Panc1 (cell line): ENCODE results near the gene HOXA13. TPM values are rescaled to one million over a fixed set of nuclear protein-coding genes. Genes with fewer than 3 reads are reported as not detected.

Experiments
- ATAC-seq: fragments of 200-7000 bp; cut with Tn5 transposase; 2 replicates; pipeline ENCODE4 v1.9.1; 2020; ENCODE audit warnings: mild to moderate bottlenecking, moderate library complexity
- BruUV-seq: library from RNA; stranded (reverse); fragments of 400-500 nt; replicated peaks from 2 replicates; lab custom pipeline; 2021; lab: Mats Ljungman, UMichigan
- CTCF ChIA-PET: fragments of 300-600 bp; sonication (Branson Sonifier 250); formaldehyde crosslinking; loops from one replicate; lab custom pipeline; 2022; ENCODE audit warnings: antibody characterized with exemption; lab: Charles Lee
- POLR2A ChIA-PET: fragments of 300-600 bp; sonication (Branson Sonifier 250); formaldehyde crosslinking; loops from one replicate; lab custom pipeline; 2022; ENCODE audit warnings: antibody characterized with exemption; lab: Charles Lee
- DNase-seq: peaks from one replicate; pipeline ENCODE4 v3.0.0-alpha.2; 2010; ENCODE audit warnings: low read depth, low spot score
- H3K27ac ChIP-seq: 2 replicates; pipeline ENCODE4 v1.5.1; 2011; ENCODE audit warnings: mild to moderate bottlenecking, low read length, inconsistent platforms
- H3K27me3 ChIP-seq: fragments of 200-500 bp; sonication (Bioruptor generic); 2 replicates; pipeline ENCODE4 v1.6.0; 2014; ENCODE audit warnings: low read length, inconsistent platforms; ENCODE audit not compliant: control insufficient read depth, insufficient read depth
- H3K36me3 ChIP-seq: fragments of 200-500 bp; sonication (Bioruptor generic); 2 replicates; pipeline ENCODE4 v1.5.1; 2014; ENCODE audit warnings: inconsistent platforms, mild to moderate bottlenecking, low read length, moderate library complexity; ENCODE audit not compliant: control insufficient read depth, insufficient read depth
- H3K4me1 ChIP-seq: 2 replicates; pipeline ENCODE4 v1.5.1; 2011; ENCODE audit warnings: inconsistent platforms, mild to moderate bottlenecking, low read length, moderate library complexity; ENCODE audit not compliant: control insufficient read depth, insufficient read depth
- H3K4me3 ChIP-seq, 2 experiments: 2 replicates each; pipeline ENCODE4 v1.5.1; 2011 to 2012; ENCODE audit warnings: low read depth in 2 of 2, low read length in 2 of 2, mild to moderate bottlenecking in 2 of 2, inconsistent platforms in 1 of 2, moderate library complexity in 1 of 2
- H3K9me3 ChIP-seq: fragments of 200-500 bp; sonication (Bioruptor generic); 2 replicates; pipeline ENCODE4 v1.5.1; 2014; ENCODE audit warnings: low read depth, mild to moderate bottlenecking, inconsistent platforms, low read length, moderate library complexity; ENCODE audit not compliant: control insufficient read depth, insufficient read depth
- CTCF ChIP-seq: fragments of 450-650 bp; IDR thresholded peaks from 2 replicates; pipeline ENCODE4 v1.5.1; 2017; ENCODE audit warnings: mild to moderate bottlenecking
- POLR2AphosphoS5 ChIP-seq: IDR thresholded peaks from 2 replicates; pipeline ENCODE4 v1.6.1; 2012; ENCODE audit warnings: mild to moderate bottlenecking, low read depth, low read length, moderate library complexity
- REST ChIP-seq, 2 experiments: IDR thresholded peaks; 2 replicates each; pipeline ENCODE4 v1.6.1; 2011 to 2012; ENCODE audit warnings: low read depth in 2 of 2, control low read depth in 1 of 2, low read length in 1 of 2, mild to moderate bottlenecking in 1 of 2, moderate library complexity in 1 of 2; ENCODE audit not compliant: insufficient read depth in 1 of 2
- SIN3A ChIP-seq: IDR thresholded peaks from 2 replicates; pipeline ENCODE4 v1.6.1; 2012; ENCODE audit warnings: low read depth, mild to moderate bottlenecking, low read length, moderate library complexity, borderline replicate concordance; ENCODE audit not compliant: insufficient read depth
- TCF7L2 ChIP-seq: IDR thresholded peaks from 2 replicates; pipeline ENCODE4 v1.6.1; 2011; ENCODE audit warnings: mild to moderate bottlenecking, low read depth, low read length, inconsistent platforms
- in situ Hi-C: cut with HindIII; loops from 2 replicates; pipeline ENCODE4 v1.10.0; 2016; ENCODE audit warnings: low sequenced_read_pairs, low pct_unique_long_range_greater_than_20kb
- intact Hi-C: fragments of 100-400 bp; cut with micrococcal nuclease; formaldehyde crosslinking; loops from one replicate; pipeline ENCODE4 v1.10.0; 2022; ENCODE audit not compliant: unreplicated experiment
- total RNA-seq: library from RNA; stranded (reverse); gene quantifications from one replicate; pipeline ENCODE4 v1.2.1, GENCODE V29; 2021; ENCODE audit not compliant: unreplicated experiment

HOXA13 gene
- total RNA-seq, 1 experiment from 2014 or later = 1.2 TPM

- POLR2A ChIA-PET = no interaction called here
- CTCF ChIA-PET = no interaction called here
- BruUV-seq = no TSS peak
- Histone ChIP-seq H3K9me3 (no peaks in the 10 kb centered on the region), H3K27ac (no peak overlapping the region), H3K4me1 (peaks cover 7% of the 10 kb centered on the region; the same call in 1 of the 2 replicates), H3K4me3 (no peak overlapping the region), H3K36me3 (no peaks in the 10 kb centered on the region), H3K27me3 (no peaks in the 10 kb centered on the region)
- in situ Hi-C loops (no loop called here), intact Hi-C loops (no loop called here)
- TF ChIP-seq SIN3A (no peak), REST (IDR thresholded peaks at IDR 0.05; ENCODE audit: insufficient read depth in 1 of 2, low read depth in 2 of 2, low read length in 1 of 2) (no peak), POLR2AphosphoS5 (no peak), TCF7L2 (no peak), CTCF (no peak)
- no peak for DNase-seq
- no peak for ATAC-seq
These were observed 9.7 kb downstream of the HOXA13 start for GRCh38 chr7:27189997-27190748.

GRCh38 chr7:27189295-27189996 is 10.4 kb downstream of the HOXA13 start:
- ChIA-PET POLR2A (no interaction called here), CTCF (no interaction called here)

More at GRCh38 chr7:27189295-27189996, 10.4 kb downstream of the HOXA13 start:
- TF ChIP-seq SIN3A (no peak), REST (IDR thresholded peaks at IDR 0.05; ENCODE audit: insufficient read depth in 1 of 2, low read depth in 2 of 2, low read length in 1 of 2) (no peak), CTCF (no peak), TCF7L2 (no peak), POLR2AphosphoS5 (no peak)
- intact Hi-C loops = no loop called here
- DNase-seq = no peak
- H3K27ac ChIP-seq = no peak overlapping the region
- H3K27me3 ChIP-seq = no peaks in the 10 kb centered on the region
- H3K36me3 ChIP-seq = no peaks in the 10 kb centered on the region
- no TSS peak for BruUV-seq
- peaks cover 7% of the 10 kb centered on the region; the same call in 1 of the 2 replicates for H3K4me1 ChIP-seq
- ATAC-seq = peak; percentile 11; the same call in 1 of the 2 replicates
- H3K4me3 ChIP-seq = no peak overlapping the region
- H3K9me3 ChIP-seq = no peaks in the 10 kb centered on the region
- in situ Hi-C loops = no loop called here
